ENCODE results near the gene PCDH1. TPM values are rescaled to one million over a fixed set of nuclear protein-coding genes. Genes with fewer than 3 reads are reported as not detected.
A peak's percentile ranks its signal among the peaks of the same experiment; 100 is the strongest.
"Not testable (repeated sequence)": the region's sequence is repeated elsewhere in the genome, so short reads cannot be mapped to it uniquely, and the experiment has no call there.

Gene PCDH1
- total RNA-seq, 2 experiments from 2014 or later: not detected

DNA sequence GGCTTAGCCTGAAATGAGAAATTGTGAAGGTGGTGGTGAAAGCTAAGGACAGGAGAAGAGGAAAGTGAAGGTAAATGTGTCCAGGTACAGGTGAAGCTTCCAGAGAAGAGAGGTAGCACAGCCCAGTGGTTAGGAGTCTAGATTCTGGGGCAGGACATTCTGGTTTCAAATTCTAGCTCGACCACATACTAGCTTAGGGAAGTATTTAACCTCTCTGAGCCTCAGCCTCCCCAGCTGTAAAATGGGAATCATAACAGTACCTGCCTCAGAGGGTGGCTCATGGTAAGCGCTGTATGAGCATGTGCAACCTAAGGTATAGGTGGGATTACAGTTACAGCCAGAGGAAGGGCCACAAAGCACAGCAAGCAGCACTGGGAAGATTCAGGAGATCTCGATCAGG lies 55.2 kb downstream of the PCDH1 start:
- H3K4me3 Mint-ChIP-seq: no peak overlapping the region
- ATAC-seq (no peak), DNase-seq (no peak)
- POLR2A ChIA-PET: no interaction called here
- peaks cover 14% of the 10 kb centered on the region for H3K4me1 Mint-ChIP-seq (ENCODE audit: low read depth)
- H3K27ac Mint-ChIP-seq: no peak overlapping the region
- CTCF ChIA-PET: interaction anchor here (0.8 to 1.5 kb wide), 5 partner anchors 8 to 131 kb away, joined by 3 to 7 read pairs (median 5); no protein-coding TSS in a partner anchor
- H3K27me3 Mint-ChIP-seq (ENCODE audit: low read depth): peaks cover 11% of the 10 kb centered on the region
- H3K9me3 Mint-ChIP-seq (ENCODE audit: insufficient read depth): no peaks in the 10 kb centered on the region
- no peaks in the 10 kb centered on the region for H3K36me3 Mint-ChIP-seq (ENCODE audit: low read depth)

- peaks cover 7% of the 10 kb centered on the region for H3K4me1 Mint-ChIP-seq (ENCODE audit: low read depth)
- CTCF ChIA-PET: interaction anchor here (0.6 to 1.5 kb wide), 6 partner anchors 8 to 130 kb away, joined by 3 to 7 read pairs (median 4); partner anchors contain the start of gene PCDH1
- POLR2A ChIA-PET: no interaction called here
- peaks cover 11% of the 10 kb centered on the region for H3K27me3 Mint-ChIP-seq (ENCODE audit: low read depth)
- H3K9me3 Mint-ChIP-seq (ENCODE audit: insufficient read depth): no peaks in the 10 kb centered on the region
- ATAC-seq (no peak), DNase-seq (no peak)
- H3K36me3 Mint-ChIP-seq (ENCODE audit: low read depth): no peaks in the 10 kb centered on the region
- no peak overlapping the region for H3K27ac Mint-ChIP-seq
- H3K4me3 Mint-ChIP-seq: no peak overlapping the region
Observed at GRCh38 chr5:141822144-141822543, 56.1 kb downstream of the PCDH1 start.

- no peak overlapping the region for H3K27ac Mint-ChIP-seq
- ChIA-PET CTCF (interaction anchor here (0.6 to 2.1 kb wide), 5 partner anchors 10 to 129 kb away, joined by 3 to 12 read pairs (median 3); partner anchors contain the start of gene PCDH1), POLR2A (no interaction called here)
- peaks cover 11% of the 10 kb centered on the region for H3K27me3 Mint-ChIP-seq (ENCODE audit: low read depth)
- peaks cover under 1% of the 10 kb centered on the region for H3K4me1 Mint-ChIP-seq (ENCODE audit: low read depth)
- ATAC-seq (no peak), DNase-seq (no peak)
- H3K4me3 Mint-ChIP-seq: no peak overlapping the region
- H3K36me3 Mint-ChIP-seq (ENCODE audit: low read depth): no peaks in the 10 kb centered on the region
- no peaks in the 10 kb centered on the region for H3K9me3 Mint-ChIP-seq (ENCODE audit: insufficient read depth)
Observed at GRCh38 chr5:141821430-141821925, 56.7 kb downstream of the PCDH1 start.

DNA sequence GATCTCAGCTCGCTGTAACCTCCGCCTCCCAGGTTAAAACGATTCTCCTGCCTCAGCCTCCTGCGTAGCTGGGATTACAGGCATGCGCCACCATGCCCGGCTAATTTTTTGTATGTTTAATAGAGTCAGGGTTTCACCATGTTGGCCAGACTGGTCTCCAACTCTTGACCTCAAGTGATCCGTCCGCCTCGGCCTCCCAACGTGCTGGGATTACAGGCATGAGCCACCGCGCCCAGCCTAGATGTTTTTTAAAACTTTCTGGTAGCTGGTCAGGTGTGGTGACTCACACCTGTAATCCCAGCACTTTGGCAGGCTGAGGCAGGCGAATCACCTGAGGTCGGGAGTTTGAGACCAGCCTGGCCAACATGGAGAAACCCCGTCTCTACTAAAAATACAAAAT lies 57.5 kb downstream of the PCDH1 start:
- DNase-seq; H3K27ac Mint-ChIP-seq; POLR2A ChIA-PET; H3K4me1 Mint-ChIP-seq (ENCODE audit: low read depth); H3K36me3 Mint-ChIP-seq (ENCODE audit: low read depth); H3K4me3 Mint-ChIP-seq; ATAC-seq; H3K9me3 Mint-ChIP-seq (ENCODE audit: insufficient read depth): not testable (repeated sequence)
- CTCF ChIA-PET: interaction anchor here (1.1 to 2.1 kb wide), 3 partner anchors 10 to 129 kb away, joined by 3 to 12 read pairs (median 3); no protein-coding TSS in a partner anchor
- H3K27me3 Mint-ChIP-seq (ENCODE audit: low read depth): peaks cover 11% of the 10 kb centered on the region

DNA sequence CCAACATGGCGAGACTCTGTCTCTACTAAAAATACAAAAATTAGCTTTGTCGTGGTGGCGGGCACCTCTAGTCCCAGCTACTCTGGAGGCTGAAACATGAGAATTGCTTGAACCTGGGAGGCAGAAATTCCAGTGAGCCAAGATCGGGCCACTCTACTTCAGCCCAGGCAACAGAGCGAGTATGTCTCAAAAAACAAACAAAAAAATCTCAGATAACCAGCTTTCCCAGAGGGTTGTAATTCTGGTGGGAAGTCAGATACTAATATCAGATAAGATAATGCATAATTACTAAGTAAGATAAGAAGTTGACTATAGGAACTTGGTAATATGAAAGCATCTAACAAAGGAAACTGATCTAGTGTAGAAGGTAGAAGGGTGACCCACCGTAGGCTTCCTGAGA lies 60.6 kb downstream of the PCDH1 start:
- H3K4me3 Mint-ChIP-seq: no peak overlapping the region
- no peak for ATAC-seq
- no peaks in the 10 kb centered on the region for H3K9me3 Mint-ChIP-seq (ENCODE audit: insufficient read depth)
- POLR2A ChIA-PET: no interaction called here
- no peaks in the 10 kb centered on the region for H3K36me3 Mint-ChIP-seq (ENCODE audit: low read depth)
- CTCF ChIA-PET: interaction anchor here (0.9 to 2.4 kb wide), 5 partner anchors 10 to 144 kb away, joined by 3 to 7 read pairs (median 3); no protein-coding TSS in a partner anchor
- H3K27ac Mint-ChIP-seq: no peak overlapping the region
- no peak for DNase-seq
- H3K27me3 Mint-ChIP-seq (ENCODE audit: low read depth): no peaks in the 10 kb centered on the region
- H3K4me1 Mint-ChIP-seq (ENCODE audit: low read depth): peaks cover 5% of the 10 kb centered on the region

DNA sequence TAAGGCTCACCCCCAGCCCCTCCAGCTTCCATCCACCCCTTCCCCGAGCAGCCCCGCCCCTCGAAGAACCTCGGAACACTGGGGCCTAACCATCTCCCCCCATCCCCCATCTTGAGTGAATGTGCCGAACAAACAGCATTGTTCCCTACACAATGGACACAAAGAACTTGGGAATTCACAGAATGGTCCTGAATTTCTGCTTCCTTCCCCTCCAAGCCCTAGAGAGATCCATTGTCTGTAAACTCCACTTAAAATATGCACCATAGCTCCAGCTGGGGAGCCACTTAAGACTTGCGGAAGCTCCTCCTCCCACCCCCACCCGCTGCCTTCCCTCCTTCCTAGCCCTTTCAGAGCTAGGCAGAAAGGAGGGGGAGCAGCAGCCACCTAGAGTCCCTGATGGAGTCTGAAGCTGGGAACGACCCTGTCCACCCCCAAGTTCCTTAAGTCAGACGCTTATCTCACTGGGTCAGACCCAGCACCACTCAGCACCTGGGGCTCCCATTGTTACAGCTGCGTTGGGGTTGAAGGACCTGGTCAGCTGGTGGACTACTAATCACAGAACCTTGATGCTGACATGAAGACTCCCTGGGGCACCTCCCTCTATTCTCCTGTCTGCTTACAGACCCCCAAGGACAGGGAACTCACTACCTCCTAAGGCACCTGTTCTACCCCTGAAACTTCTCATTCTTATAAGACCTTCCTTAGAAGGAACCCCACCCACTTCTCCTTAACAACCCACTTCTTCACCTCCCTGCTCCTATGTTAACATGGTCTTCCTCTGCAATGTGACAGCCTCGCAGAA lies 61.4 kb downstream of the PCDH1 start:
- H3K9me3 Mint-ChIP-seq (ENCODE audit: insufficient read depth): no peaks in the 10 kb centered on the region
- ATAC-seq: no peak
- no peak overlapping the region for H3K4me3 Mint-ChIP-seq
- no peaks in the 10 kb centered on the region for H3K36me3 Mint-ChIP-seq (ENCODE audit: low read depth)
- CTCF ChIA-PET: interaction anchor here (0.9 to 2.7 kb wide), 5 partner anchors 10 to 125 kb away, joined by 3 to 9 read pairs (median 5); no protein-coding TSS in a partner anchor
- H3K27ac Mint-ChIP-seq: no peak overlapping the region
- H3K4me1 Mint-ChIP-seq (ENCODE audit: low read depth): peaks cover 5% of the 10 kb centered on the region
- POLR2A ChIA-PET: no interaction called here
- H3K27me3 Mint-ChIP-seq (ENCODE audit: low read depth): no peaks in the 10 kb centered on the region
- no peak for DNase-seq

GRCh38 chr5:141815796-141816180 lies 62.4 kb downstream of the PCDH1 start:
- ATAC-seq: no peak
- POLR2A ChIA-PET: interaction anchor here (0.6 kb wide), 1 partner anchor 77 kb away, joined by 3 read pairs; no protein-coding TSS in a partner anchor
- H3K4me3 Mint-ChIP-seq: no peak overlapping the region
- H3K4me1 Mint-ChIP-seq (ENCODE audit: low read depth): peaks cover 5% of the 10 kb centered on the region
- DNase-seq: no peak
- H3K36me3 Mint-ChIP-seq (ENCODE audit: low read depth): no peaks in the 10 kb centered on the region
- H3K27ac Mint-ChIP-seq: no peak overlapping the region
- peaks cover 7% of the 10 kb centered on the region for H3K27me3 Mint-ChIP-seq (ENCODE audit: low read depth)
- CTCF ChIA-PET: interaction anchor here (0.6 to 4.0 kb wide), 6 partner anchors 9 to 1932 kb away, joined by 3 to 28 read pairs (median 9); partner anchors contain the start of gene PCDH1
- H3K9me3 Mint-ChIP-seq (ENCODE audit: insufficient read depth): no peaks in the 10 kb centered on the region

DNA sequence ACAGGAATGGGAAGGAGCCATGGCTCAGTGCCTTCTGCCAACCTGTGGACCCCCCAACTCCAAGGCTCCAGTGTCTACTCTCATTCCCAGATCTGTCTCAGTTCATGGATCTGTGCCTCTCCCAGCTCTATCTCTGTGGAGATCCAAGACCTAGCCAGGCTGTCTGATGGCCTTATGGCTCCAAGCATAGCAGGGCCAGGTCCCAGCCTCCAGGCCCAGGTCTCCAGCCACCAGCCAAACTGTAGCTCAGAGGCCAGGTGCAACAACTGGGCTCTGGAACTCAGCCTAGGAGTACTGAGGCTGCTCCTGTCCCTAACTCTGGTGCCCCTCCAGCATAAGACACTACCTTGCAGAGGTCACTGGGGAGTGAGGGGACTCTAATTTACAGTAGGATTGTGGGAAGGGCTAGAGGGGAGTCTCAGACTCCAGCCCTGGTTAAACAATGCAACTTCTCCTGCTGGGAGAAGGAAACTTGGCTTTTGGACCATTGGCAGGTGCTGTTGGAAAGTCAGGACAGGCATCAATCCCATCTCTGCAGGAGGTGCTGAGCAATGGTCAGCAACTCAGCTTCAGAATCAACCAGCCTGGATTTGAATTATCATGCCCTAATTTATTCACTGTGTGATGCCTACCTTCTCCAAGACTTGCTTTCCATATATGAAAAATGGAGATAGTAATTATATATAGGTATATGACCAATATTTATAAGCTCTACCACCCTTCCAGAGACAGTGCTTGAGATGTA lies 63.0 kb downstream of the PCDH1 start:
- no peak for DNase-seq
- Mint-ChIP-seq H3K36me3 (ENCODE audit: low read depth) (no peaks in the 10 kb centered on the region), H3K4me1 (ENCODE audit: low read depth) (peaks cover 5% of the 10 kb centered on the region), H3K4me3 (no peak overlapping the region), H3K27me3 (ENCODE audit: low read depth) (peaks cover 11% of the 10 kb centered on the region), H3K27ac (no peak overlapping the region), H3K9me3 (ENCODE audit: insufficient read depth) (no peaks in the 10 kb centered on the region)
- ATAC-seq: no peak
- POLR2A ChIA-PET: interaction anchor here (0.6 kb wide), 1 partner anchor 76 kb away, joined by 3 read pairs; no protein-coding TSS in a partner anchor
- CTCF ChIA-PET: interaction anchor here (0.8 to 4.0 kb wide), 11 partner anchors 10 to 151 kb away, joined by 3 to 28 read pairs (median 5); partner anchors contain the start of gene PCDH1

DNA sequence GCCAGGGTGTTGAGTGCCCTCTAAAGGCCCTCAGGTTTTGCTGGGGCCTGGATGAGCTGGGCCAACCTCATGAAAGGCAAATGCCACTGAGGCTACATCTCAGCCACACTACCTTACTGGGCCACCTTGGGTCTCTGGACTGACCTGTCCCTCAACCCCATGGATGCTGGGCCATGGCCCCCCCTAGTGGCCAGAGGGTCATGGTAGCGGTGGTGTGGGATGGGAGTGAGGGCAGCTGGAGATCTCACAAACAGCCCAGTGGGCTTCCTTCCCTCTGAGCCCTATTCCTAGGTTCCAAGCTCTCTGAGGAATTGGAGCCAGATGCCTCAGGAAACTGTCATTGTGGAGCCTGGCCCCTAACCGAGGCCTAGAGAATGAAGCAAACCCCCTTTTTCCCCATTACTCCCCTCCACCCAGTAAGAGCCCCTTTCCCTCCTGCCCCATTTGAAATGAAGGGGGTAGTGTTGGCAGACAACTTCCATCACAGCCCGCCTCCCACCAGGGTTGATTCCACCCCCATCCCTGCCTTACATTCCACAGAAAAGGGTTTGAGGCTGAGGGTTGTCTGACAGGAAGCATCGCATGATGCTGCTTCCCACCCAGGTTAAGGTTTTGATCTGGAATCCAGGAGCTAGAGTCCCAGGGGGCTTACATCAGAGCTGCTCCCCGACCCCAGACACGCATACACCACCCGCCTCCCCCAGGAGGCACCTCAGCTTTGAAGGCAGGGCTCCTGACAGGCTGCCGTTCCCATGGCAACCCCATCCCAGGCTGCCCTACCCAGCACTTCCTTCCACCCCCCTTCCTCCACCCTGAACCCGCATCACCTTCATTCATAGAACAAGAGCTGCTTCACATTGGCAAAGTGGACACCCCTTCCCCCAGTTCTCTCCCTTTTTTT lies 63.9 kb downstream of the PCDH1 start:
- DNase-seq (peak; percentile 55), ATAC-seq (peak; percentile 60)
- peaks cover 5% of the 10 kb centered on the region for H3K4me1 Mint-ChIP-seq (ENCODE audit: low read depth)
- no peak overlapping the region for H3K27ac Mint-ChIP-seq
- ChIA-PET CTCF (interaction anchor here (0.7 to 4.0 kb wide), 19 partner anchors 8 to 156 kb away, joined by 3 to 28 read pairs (median 4); partner anchors contain the start of gene PCDH1), POLR2A (interaction anchor here (1.0 kb wide), 1 partner anchor 144 kb away, joined by 3 read pairs; no protein-coding TSS in a partner anchor)
- H3K4me3 Mint-ChIP-seq: no peak overlapping the region
- H3K27me3 Mint-ChIP-seq (ENCODE audit: low read depth): peaks cover 16% of the 10 kb centered on the region
- no peaks in the 10 kb centered on the region for H3K36me3 Mint-ChIP-seq (ENCODE audit: low read depth)
- H3K9me3 Mint-ChIP-seq (ENCODE audit: insufficient read depth): no peaks in the 10 kb centered on the region

- POLR2A ChIA-PET: interaction anchor here (0.6 kb wide), 1 partner anchor 395 kb away, joined by 3 read pairs; no protein-coding TSS in a partner anchor
- H3K27ac Mint-ChIP-seq: no peak overlapping the region
- peaks cover 31% of the 10 kb centered on the region for H3K27me3 Mint-ChIP-seq (ENCODE audit: low read depth)
- H3K4me1 Mint-ChIP-seq (ENCODE audit: low read depth): peaks cover 10% of the 10 kb centered on the region
- H3K4me3 Mint-ChIP-seq: no peak overlapping the region
- CTCF ChIA-PET: interaction anchor here (2.3 to 4.0 kb wide), 2 partner anchors 66 to 120 kb away, joined by 11 to 28 read pairs; partner anchors contain the start of gene PCDH1
- H3K9me3 Mint-ChIP-seq (ENCODE audit: insufficient read depth): no peaks in the 10 kb centered on the region
- ATAC-seq (no peak), DNase-seq (no peak)
- no peaks in the 10 kb centered on the region for H3K36me3 Mint-ChIP-seq (ENCODE audit: low read depth)
Observed at GRCh38 chr5:141812512-141812911, 65.7 kb downstream of the PCDH1 start.
